Left ventricle myocardium inferior (tissue), 1 donor: Measurements from ENCODE around the gene ELL2. TPM values are rescaled to one million over a fixed set of nuclear protein-coding genes. Genes with fewer than 3 reads are reported as not detected.

Source experiments
- DNase-seq: peaks from one replicate; pipeline ENCODE4 v3.0.0-alpha.2; 2020
- H3K27ac ChIP-seq: fragments of 200-600 bp; replicated peaks from 2 replicates; pipeline ENCODE4 v1.8.0; 2021
- H3K27me3 ChIP-seq: fragments of 200-600 bp; 2 replicates; pipeline ENCODE4 v1.8.0; 2021; ENCODE audit warnings: low read depth
- H3K36me3 ChIP-seq: fragments of 200-600 bp; 2 replicates; pipeline ENCODE4 v1.8.0; 2021
- H3K4me1 ChIP-seq: fragments of 200-600 bp; 2 replicates; pipeline ENCODE4 v1.8.0; 2021
- H3K4me3 ChIP-seq: fragments of 200-600 bp; 2 replicates; pipeline ENCODE4 v1.8.0; 2021; ENCODE audit warnings: mild to moderate bottlenecking, moderate library complexity
- H3K9me3 ChIP-seq: fragments of 200-600 bp; replicated peaks from 2 replicates; pipeline ENCODE4 v1.8.0; 2021
- CTCF ChIP-seq: fragments of 200-600 bp; IDR thresholded peaks from 2 replicates; pipeline ENCODE4 v1.8.0; 2021; ENCODE audit warnings: antibody characterized with exemption, mild to moderate bottlenecking, borderline replicate concordance
- intact Hi-C: fragments of 100-400 bp; cut with micrococcal nuclease; formaldehyde crosslinking; loops from one replicate; pipeline ENCODE4 v1.11.0; 2022
- total RNA-seq: library from RNA; stranded (reverse); fragmentation: NEBNext Ultra II Directional; extraction: Animal tissue kit (Norgen Biotek cat#: 25700); gene quantifications from one replicate; pipeline ENCODE4 v1.2.1, GENCODE V29; 2021
- donor health status: DM: no; HTN: yes; CAD: no; lungs with severe emphysema.

Gene ELL2
- total RNA-seq, 1 donor from 2014 or later = 21.0 TPM

GRCh38 chr5:95850391-95850894 lies 111.2 kb downstream of the ELL2 start:
- H3K36me3 ChIP-seq = no peaks in the 10 kb centered on the region
- H3K4me3 ChIP-seq = no peak overlapping the region
- H3K9me3 ChIP-seq = no peaks in the 10 kb centered on the region
- no peaks in the 10 kb centered on the region for H3K27me3 ChIP-seq
- no peak for TF ChIP-seq CTCF
- H3K4me1 ChIP-seq = peaks cover 19% of the 10 kb centered on the region
- peak overlapping the region; percentile 6 for H3K27ac ChIP-seq
- intact Hi-C loops = loop anchor here (10.0 kb wide), 1 partner anchor 754 kb away; no protein-coding TSS in a partner anchor
- DNase-seq = no peak

GRCh38 chr5:95848701-95849100 lies 113.0 kb downstream of the ELL2 start:
- intact Hi-C loops = loop anchor here (5.0 kb wide), 2 partner anchors 186 to 206 kb away; no protein-coding TSS in a partner anchor
- TF ChIP-seq CTCF = no peak
- DNase-seq = no peak
- Histone ChIP-seq H3K4me3 (no peak overlapping the region), H3K27ac (peak overlapping the region; percentile 35), H3K9me3 (no peaks in the 10 kb centered on the region), H3K27me3 (no peaks in the 10 kb centered on the region), H3K4me1 (peaks cover 16% of the 10 kb centered on the region), H3K36me3 (no peaks in the 10 kb centered on the region)

GRCh38 chr5:95847261-95847592 lies 114.4 kb downstream of the ELL2 start:
- Histone ChIP-seq H3K4me1 (peaks cover 23% of the 10 kb centered on the region), H3K27ac (no peak overlapping the region), H3K36me3 (no peaks in the 10 kb centered on the region), H3K4me3 (no peak overlapping the region), H3K9me3 (no peaks in the 10 kb centered on the region), H3K27me3 (no peaks in the 10 kb centered on the region)
- no peak for DNase-seq
- intact Hi-C loops = loop anchor here (1.0 to 5.0 kb wide), 3 partner anchors 66 to 205 kb away; no protein-coding TSS in a partner anchor
- peak; percentile 21 for TF ChIP-seq CTCF

GRCh38 chr5:95846554-95847260 lies 114.9 kb downstream of the ELL2 start:
- H3K27ac ChIP-seq = no peak overlapping the region
- no peaks in the 10 kb centered on the region for H3K9me3 ChIP-seq
- no peaks in the 10 kb centered on the region for H3K36me3 ChIP-seq
- peaks cover 25% of the 10 kb centered on the region for H3K4me1 ChIP-seq
- H3K4me3 ChIP-seq = no peak overlapping the region
- no peaks in the 10 kb centered on the region for H3K27me3 ChIP-seq
- peak; percentile 32 for DNase-seq
- intact Hi-C loops = loop anchor here (1.0 to 5.0 kb wide), 3 partner anchors 65 to 204 kb away; no protein-coding TSS in a partner anchor
- TF ChIP-seq CTCF = peak; percentile 98

GRCh38 chr5:95845391-95845790 lies 116.3 kb downstream of the ELL2 start:
- intact Hi-C loops = loop anchor here (5.0 kb wide), 2 partner anchors 183 to 203 kb away; no protein-coding TSS in a partner anchor
- H3K4me1 ChIP-seq = peaks cover 31% of the 10 kb centered on the region
- H3K36me3 ChIP-seq = no peaks in the 10 kb centered on the region
- H3K9me3 ChIP-seq = no peaks in the 10 kb centered on the region
- no peak overlapping the region for H3K27ac ChIP-seq
- no peak for TF ChIP-seq CTCF
- DNase-seq = no peak
- H3K27me3 ChIP-seq = no peaks in the 10 kb centered on the region
- no peak overlapping the region for H3K4me3 ChIP-seq
